Lung (tissue), 12 donors: ENCODE data around the gene CSF2RB. TPM values are rescaled to one million over a fixed set of nuclear protein-coding genes. Genes with fewer than 3 reads are reported as not detected.

Experiments used
- ATAC-seq: fragments of 200-7000 bp; cut with Tn5 transposase; one replicate; pipeline ENCODE4 v1.9.1; 2020; ENCODE audit warnings: moderate number of reproducible peaks; ENCODE audit not compliant: insufficient read depth, low FRiP score
- DNase-seq, 3 donors: peaks; one replicate each; pipeline ENCODE4 v3.0.0-alpha.2; 2013 to 2017
- H3K27ac ChIP-seq, 2 donors: one replicate each; pipeline ENCODE4 v1.5.1; 2013; ENCODE audit warnings: mild to moderate bottlenecking in 2 of 2, moderate library complexity in 2 of 2, control low read depth in 1 of 2, inconsistent platforms in 1 of 2, low read depth in 1 of 2, low read length in 1 of 2
- H3K27me3 ChIP-seq, 3 donors: one replicate each; pipeline ENCODE4 v1.5.1; 2013; ENCODE audit warnings: low read length in 2 of 3; ENCODE audit not compliant: control insufficient read depth in 3 of 3, insufficient read depth in 3 of 3
- H3K36me3 ChIP-seq, 4 donors: one replicate each; pipeline ENCODE4 v1.5.1; 2013; ENCODE audit warnings: low read length in 4 of 4, mild to moderate bottlenecking in 1 of 4, moderate library complexity in 1 of 4; ENCODE audit not compliant: control insufficient read depth in 4 of 4, insufficient read depth in 4 of 4
- H3K4me1 ChIP-seq, 5 donors: one replicate each; pipeline ENCODE4 v1.5.1; 2013; ENCODE audit warnings: low read length in 5 of 5, mild to moderate bottlenecking in 2 of 5, moderate library complexity in 1 of 5; ENCODE audit not compliant: control insufficient read depth in 5 of 5, insufficient read depth in 5 of 5
- H3K4me3 ChIP-seq: one replicate; pipeline ENCODE4 v1.5.1; 2013; ENCODE audit warnings: mild to moderate bottlenecking, control low read depth, moderate library complexity
- H3K9ac ChIP-seq, 2 donors: one replicate each; pipeline ENCODE4 v1.5.1; 2013; ENCODE audit warnings: low read length in 2 of 2, control low read depth in 1 of 2; ENCODE audit not compliant: insufficient read depth in 1 of 2
- H3K9me3 ChIP-seq, 4 donors: one replicate each; pipeline ENCODE4 v1.5.1; 2013; ENCODE audit warnings: low read length in 3 of 4, mild to moderate bottlenecking in 1 of 4, moderate library complexity in 1 of 4; ENCODE audit not compliant: control insufficient read depth in 4 of 4, insufficient read depth in 3 of 4
- WGBS, 2 donors: extraction: QIAGEN DNeasy Blood & Tissue Kit; methylation state at CpG; one replicate each; pipeline ENCODE4 v1.1.7; 2013; 5-methylcytosine and 5-hydroxymethylcytosine counted together
- polyA plus RNA-seq, 2 donors: library from polyadenylated mRNA; stranded (reverse); fragments of 200-250 nt; gene quantifications; one replicate each; pipeline ENCODE4 v1.2.1, GENCODE V29; 2013
- total RNA-seq, 2 donors: library from RNA; depleted of rRNA in 1 of 2; stranded (reverse); fragments of >200 nt in 1 of 2; gene quantifications; one replicate each; pipeline ENCODE4 v1.2.1, GENCODE V29; 2014 to 2021
- TF ChIP-seq, protein P1 (sequence below): IDR thresholded peaks from 2 replicates; pipeline ENCODE4 v1.5.1; 2012; ENCODE audit warnings: mild to moderate bottlenecking; ENCODE audit errors: control extremely low read depth, extremely low read depth
- donor health status: control.
- donor health status: control.
- donor health status: Bipolar disorder and iron deficiency.
- donor health status: healthy.
- donor health status: DM: yes; HTN: yes; CAD: no.

Gene CSF2RB
- total and polyA plus RNA-seq, 4 donors: 6.6 to 72.8 (median 20.6) TPM

GRCh38 chr22:36922711-36923110, 9.3 kb downstream of the CSF2RB start:
- TF ChIP-seq, protein P1, sequence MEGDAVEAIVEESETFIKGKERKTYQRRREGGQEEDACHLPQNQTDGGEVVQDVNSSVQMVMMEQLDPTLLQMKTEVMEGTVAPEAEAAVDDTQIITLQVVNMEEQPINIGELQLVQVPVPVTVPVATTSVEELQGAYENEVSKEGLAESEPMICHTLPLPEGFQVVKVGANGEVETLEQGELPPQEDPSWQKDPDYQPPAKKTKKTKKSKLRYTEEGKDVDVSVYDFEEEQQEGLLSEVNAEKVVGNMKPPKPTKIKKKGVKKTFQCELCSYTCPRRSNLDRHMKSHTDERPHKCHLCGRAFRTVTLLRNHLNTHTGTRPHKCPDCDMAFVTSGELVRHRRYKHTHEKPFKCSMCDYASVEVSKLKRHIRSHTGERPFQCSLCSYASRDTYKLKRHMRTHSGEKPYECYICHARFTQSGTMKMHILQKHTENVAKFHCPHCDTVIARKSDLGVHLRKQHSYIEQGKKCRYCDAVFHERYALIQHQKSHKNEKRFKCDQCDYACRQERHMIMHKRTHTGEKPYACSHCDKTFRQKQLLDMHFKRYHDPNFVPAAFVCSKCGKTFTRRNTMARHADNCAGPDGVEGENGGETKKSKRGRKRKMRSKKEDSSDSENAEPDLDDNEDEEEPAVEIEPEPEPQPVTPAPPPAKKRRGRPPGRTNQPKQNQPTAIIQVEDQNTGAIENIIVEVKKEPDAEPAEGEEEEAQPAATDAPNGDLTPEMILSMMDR: no peak
- peaks cover 0 to 8% (median 2%) of the 10 kb centered on the region in 3 donors for H3K27me3 ChIP-seq

DNA sequence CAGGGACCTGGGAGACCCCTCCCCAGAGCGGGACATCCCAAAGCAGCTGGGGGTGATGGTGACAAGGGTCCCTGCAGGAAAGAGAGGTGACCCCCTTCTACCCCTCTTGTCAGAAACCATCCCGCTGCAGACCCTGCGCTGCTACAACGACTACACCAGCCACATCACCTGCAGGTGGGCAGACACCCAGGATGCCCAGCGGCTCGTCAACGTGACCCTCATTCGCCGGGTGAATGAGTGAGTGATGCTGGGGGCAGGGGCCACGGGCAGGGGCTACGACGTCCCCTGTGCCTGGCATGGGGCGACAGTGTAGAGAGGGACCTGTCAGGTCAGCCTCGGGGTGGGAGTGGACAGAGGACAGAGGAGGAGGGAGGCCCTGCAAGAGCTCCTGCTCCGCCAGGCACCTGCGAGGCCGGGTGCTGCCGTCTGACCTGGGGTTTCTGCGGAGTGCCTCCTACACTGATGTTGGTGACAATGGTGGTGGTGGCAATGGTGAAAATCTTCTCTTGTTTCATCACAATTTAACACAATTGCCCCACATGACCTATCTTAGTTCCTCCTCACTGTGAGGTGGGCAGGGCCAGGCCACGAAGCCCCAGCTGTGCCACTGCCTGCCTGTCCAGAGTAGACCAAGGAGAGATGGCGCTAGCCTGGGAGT, 9.8 kb downstream of the CSF2RB start:
- DNase-seq: no peak
- ATAC-seq: no peak
- 75 to 83% methylated on average over 21 of the region's 21 CpGs for WGBS, 2 donors

More at GRCh38 chr22:36922711-36923110, 9.3 kb downstream of the CSF2RB start:
- no peak overlapping the region for H3K4me3 ChIP-seq
- peaks cover 0 to 19% (median 0%) of the 10 kb centered on the region in 4 donors for H3K36me3 ChIP-seq
- H3K9me3 ChIP-seq: peaks cover 0 to 1% (median 0%) of the 10 kb centered on the region in 4 donors
- H3K9ac ChIP-seq: no peak overlapping the region
- DNase-seq (no peak), ATAC-seq (no peak)
- 82 to 91% methylated on average over 7 of the region's 7 CpGs for WGBS, 2 donors
- H3K4me1 ChIP-seq: peaks cover 0 to 6% (median 0%) of the 10 kb centered on the region in 5 donors
- H3K27ac ChIP-seq: no peak overlapping the region

GRCh38 chr22:36924151-36924698, 10.8 kb downstream of the CSF2RB start:
- peaks cover 0 to 8% (median 4%) of the 10 kb centered on the region in 3 donors for H3K27me3 ChIP-seq
- no peak overlapping the region for H3K27ac ChIP-seq
- H3K9me3 ChIP-seq: peaks cover 0 to 1% (median 0%) of the 10 kb centered on the region in 4 donors
- no peak overlapping the region for H3K9ac ChIP-seq
- DNase-seq (no peak), ATAC-seq (no peak)
- H3K4me3 ChIP-seq: no peak overlapping the region
- TF ChIP-seq, protein P1: no peak
- WGBS, 2 donors: 78 to 80% methylated on average over 8 of the region's 8 CpGs
- H3K4me1 ChIP-seq: peaks cover 0 to 6% (median 0%) of the 10 kb centered on the region in 5 donors
- peaks cover 0 to 23% (median 0%) of the 10 kb centered on the region in 4 donors for H3K36me3 ChIP-seq

More for the DNA sequence above, 9.8 kb downstream of the CSF2RB start:
- Histone ChIP-seq H3K9ac (no peak overlapping the region), H3K27ac (no peak overlapping the region), H3K9me3 (peaks cover 0 to 1% (median 0%) of the 10 kb centered on the region in 4 donors), H3K36me3 (peaks cover 0 to 21% (median 0%) of the 10 kb centered on the region in 4 donors), H3K4me1 (peaks cover 0 to 6% (median 0%) of the 10 kb centered on the region in 5 donors), H3K4me3 (no peak overlapping the region), H3K27me3 (peaks cover 0 to 8% (median 2%) of the 10 kb centered on the region in 3 donors)
- TF ChIP-seq, protein P1: no peak
